Esophagus muscularis mucosa (tissue), 4 donors: ENCODE measurements around the gene ZDHHC4. TPM values are rescaled to one million over a fixed set of nuclear protein-coding genes. Genes with fewer than 3 reads are reported as not detected.
"Not testable (repeated sequence)": the region's sequence is repeated elsewhere in the genome, so short reads cannot be mapped to it uniquely, and the experiment has no call there.

Experiments
- DNase-seq: peaks from one replicate; pipeline ENCODE4 v3.0.0-alpha.2; 2017; ENCODE audit errors: extremely low spot score
- H3K27ac ChIP-seq, 4 donors: fragments of 200-600 bp; sonication (generic); replicated peaks in 1 of 4; 1 replicate in 3 of 4; 2 replicates in 1 of 4; pipeline ENCODE4 v1.5.1; 2016 to 2019; ENCODE audit warnings: mild to moderate bottlenecking in 1 of 4
- H3K27me3 ChIP-seq, 4 donors: fragments of 200-600 bp; sonication (generic); one replicate each; pipeline versions ENCODE4 v1.5.1 to v1.6.0; 2016 to 2019
- H3K36me3 ChIP-seq, 4 donors: fragments of 200-600 bp; sonication (generic); one replicate each; pipeline ENCODE4 v1.5.1; 2016 to 2019
- H3K4me1 ChIP-seq, 4 donors: fragments of 200-600 bp; sonication (generic); one replicate each; pipeline ENCODE4 v1.5.1; 2016 to 2019
- H3K4me3 ChIP-seq, 4 donors: fragments of 200-600 bp; sonication (generic); 1 replicate in 2 of 4; 2 replicates in 2 of 4; pipeline ENCODE4 v1.5.1; 2016 to 2019; ENCODE audit warnings: mild to moderate bottlenecking in 4 of 4, moderate library complexity in 1 of 4
- H3K9me3 ChIP-seq, 4 donors: fragments of 200-600 bp; sonication (generic); 1 replicate in 3 of 4; 2 replicates in 1 of 4; pipeline ENCODE4 v1.5.1; 2016 to 2019
- CTCF ChIP-seq, 3 experiments: fragments of 200-600 bp in 2 of 3; fragments of 450-650 bp in 1 of 3; sonication (generic) in 2 of 3; IDR thresholded peaks; one replicate each; pipeline ENCODE4 v1.5.1; 2017 to 2019; ENCODE audit warnings: antibody characterized with exemption in 3 of 3, mild to moderate bottlenecking in 2 of 3, moderate library complexity in 1 of 3
- EP300 ChIP-seq: sonication (generic); formaldehyde crosslinking; IDR thresholded peaks from one replicate; pipeline ENCODE4 v1.6.1; 2017; ENCODE audit warnings: antibody characterized with exemption
- POLR2A ChIP-seq: fragments of 450-650 bp; IDR thresholded peaks from one replicate; pipeline ENCODE4 v1.6.1; 2017; ENCODE audit warnings: antibody characterized with exemption, moderate library complexity, mild to moderate bottlenecking, low read depth
- POLR2AphosphoS5 ChIP-seq, 2 donors: sonication (generic); formaldehyde crosslinking; IDR thresholded peaks; one replicate each; pipeline ENCODE4 v1.6.1; 2017; ENCODE audit warnings: antibody characterized with exemption in 2 of 2
- WGBS: methylation state at CpG from one replicate; pipeline ENCODE4 v1.1.5; 2018; 5-methylcytosine and 5-hydroxymethylcytosine counted together
- intact Hi-C: fragments of 100-400 bp; cut with DNase I; formaldehyde crosslinking; loops from one replicate; pipeline ENCODE4 v1.15.1; 2023
- total RNA-seq, 4 donors: library from RNA; depleted of rRNA; stranded (reverse); fragments of >200 nt; gene quantifications; one replicate each; pipeline versions ENCODE4 v1.1.0 to v1.2.1, GENCODE V29; 2016

The ZDHHC4 gene
- total RNA-seq, 4 donors from 2014 or later: 41.5 to 57.4 (median 51.9) TPM

GRCh38 chr7:6628045-6628444 lies 50.8 kb downstream of the ZDHHC4 start:
- Histone ChIP-seq H3K4me1 (no peaks in the 10 kb centered on the region), H3K4me3 (no peak overlapping the region), H3K27me3 (no peaks in the 10 kb centered on the region), H3K27ac (no peak overlapping the region), H3K9me3 (no peaks in the 10 kb centered on the region), H3K36me3 (peaks cover 8 to 25% (median 12%) of the 10 kb centered on the region in 4 donors)
- WGBS: 96% methylated on average over 6 of the region's 6 CpGs
- no peak for TF ChIP-seq POLR2A
- TF ChIP-seq CTCF (IDR thresholded peaks at IDR 0.05): no peak
- no peak for TF ChIP-seq POLR2AphosphoS5 (IDR thresholded peaks at IDR 0.05)
- TF ChIP-seq EP300: no peak
- intact Hi-C loops: no loop called here
- no peak for DNase-seq

- no peak overlapping the region for H3K27ac ChIP-seq
- H3K4me3 ChIP-seq: no peak overlapping the region
- H3K9me3 ChIP-seq: no peaks in the 10 kb centered on the region
- TF ChIP-seq CTCF (IDR thresholded peaks at IDR 0.05) (no peak), POLR2AphosphoS5 (IDR thresholded peaks at IDR 0.05) (no peak), EP300 (no peak), POLR2A (no peak)
- no peaks in the 10 kb centered on the region for H3K27me3 ChIP-seq
- no peaks in the 10 kb centered on the region for H3K4me1 ChIP-seq
- WGBS: 75% methylated on average over 9 of the region's 11 CpGs
- H3K36me3 ChIP-seq: peaks cover 0 to 7% (median 0%) of the 10 kb centered on the region in 4 donors
- intact Hi-C loops: no loop called here
- DNase-seq: no peak
Observed at GRCh38 chr7:6630007-6630849, 53.0 kb downstream of the ZDHHC4 start.

GRCh38 chr7:6631605-6632004 lies 54.4 kb downstream of the ZDHHC4 start:
- WGBS: 80% methylated on average over 7 of the region's 7 CpGs
- Histone ChIP-seq H3K27ac (no peak overlapping the region), H3K27me3 (no peaks in the 10 kb centered on the region), H3K4me1 (peaks cover 5 to 8% (median 6%) of the 10 kb centered on the region in 4 donors), H3K36me3 (no peaks in the 10 kb centered on the region), H3K4me3 (no peak overlapping the region), H3K9me3 (no peaks in the 10 kb centered on the region)
- intact Hi-C loops: no loop called here
- DNase-seq: no peak
- TF ChIP-seq CTCF (IDR thresholded peaks at IDR 0.05) (no peak), POLR2AphosphoS5 (IDR thresholded peaks at IDR 0.05) (no peak), EP300 (no peak), POLR2A (no peak)

GRCh38 chr7:6634021-6634420 lies 56.8 kb downstream of the ZDHHC4 start:
- no peak for DNase-seq
- no peak for TF ChIP-seq POLR2AphosphoS5 (IDR thresholded peaks at IDR 0.05)
- no peak for TF ChIP-seq POLR2A
- TF ChIP-seq EP300: no peak
- no peak for TF ChIP-seq CTCF (IDR thresholded peaks at IDR 0.05)
- H3K27ac ChIP-seq: no peak overlapping the region
- 83% methylated on average over 8 of the region's 8 CpGs for WGBS
- H3K4me3 ChIP-seq: no peak overlapping the region
- no peaks in the 10 kb centered on the region for H3K27me3 ChIP-seq
- no peaks in the 10 kb centered on the region for H3K36me3 ChIP-seq
- peaks cover 14 to 26% (median 23%) of the 10 kb centered on the region in 4 donors for H3K4me1 ChIP-seq
- intact Hi-C loops: no loop called here
- no peaks in the 10 kb centered on the region for H3K9me3 ChIP-seq

GRCh38 chr7:6634971-6635370 lies 57.7 kb downstream of the ZDHHC4 start:
- H3K4me3 ChIP-seq, H3K27me3 ChIP-seq, H3K36me3 ChIP-seq, H3K27ac ChIP-seq, DNase-seq, H3K9me3 ChIP-seq: not testable (repeated sequence)
- intact Hi-C loops: loop anchor here (5.0 kb wide), 1 partner anchor 72 kb away; the partner anchor contains the start of gene ZNF12
- WGBS: 63% methylated on average over 5 of the region's 5 CpGs
- H3K4me1 ChIP-seq: peaks cover 14 to 36% (median 33%) of the 10 kb centered on the region in 4 donors
